Vagina (tissue), 2 donors: ENCODE results near the gene ENKD1. TPM values are rescaled to one million over a fixed set of nuclear protein-coding genes. Genes with fewer than 3 reads are reported as not detected.
A peak's percentile ranks its signal among the peaks of the same experiment; 100 is the strongest.

Source experiments
- DNase-seq, 2 donors: peaks; one replicate each; pipeline ENCODE4 v3.0.0-alpha.2; 2017; ENCODE audit errors: extremely low spot score in 2 of 2
- H3K27ac ChIP-seq: fragments of 200-600 bp; sonication (generic); one replicate; pipeline ENCODE4 v1.5.1; 2019
- H3K27me3 ChIP-seq: fragments of 200-600 bp; sonication (generic); one replicate; pipeline ENCODE4 v1.5.1; 2019
- H3K36me3 ChIP-seq, 2 donors: fragments of 200-600 bp; sonication (generic); one replicate each; pipeline ENCODE4 v1.5.1; 2017 to 2019
- H3K4me1 ChIP-seq: fragments of 200-600 bp; sonication (generic); one replicate; pipeline ENCODE4 v1.5.1; 2019
- H3K4me3 ChIP-seq, 2 donors: fragments of 200-600 bp; sonication (generic); 1 replicate in 1 of 2; 2 replicates in 1 of 2; pipeline ENCODE4 v1.5.1; 2016 to 2019
- H3K9me3 ChIP-seq: fragments of 200-600 bp; sonication (generic); one replicate; pipeline ENCODE4 v1.5.1; 2019
- CTCF ChIP-seq, 3 experiments: fragments of 450-650 bp in 2 of 3; fragments of 200-600 bp in 1 of 3; sonication (generic) in 1 of 3; IDR thresholded peaks; one replicate each; pipeline ENCODE4 v1.5.1; 2017 to 2019; ENCODE audit warnings: antibody characterized with exemption in 3 of 3, mild to moderate bottlenecking in 2 of 3, moderate library complexity in 2 of 3
- POLR2A ChIP-seq, 2 donors: fragments of 450-650 bp; IDR thresholded peaks; one replicate each; pipeline ENCODE4 v1.6.1; 2017; ENCODE audit warnings: antibody characterized with exemption in 2 of 2, mild to moderate bottlenecking in 2 of 2, moderate library complexity in 2 of 2
- POLR2AphosphoS5 ChIP-seq, 2 donors: sonication (generic); formaldehyde crosslinking; IDR thresholded peaks; one replicate each; pipeline ENCODE4 v1.9.0; 2017; ENCODE audit warnings: antibody characterized with exemption in 2 of 2, mild to moderate bottlenecking in 2 of 2, low read depth in 1 of 2; ENCODE audit not compliant: insufficient read depth in 1 of 2
- intact Hi-C: fragments of 100-400 bp; cut with DNase I; formaldehyde crosslinking; loops from one replicate; pipeline ENCODE4 v1.15.1; 2023
- total RNA-seq: library from RNA; depleted of rRNA; stranded (reverse); fragments of >200 nt; gene quantifications from one replicate; pipeline ENCODE4 v1.2.3, GENCODE V29; 2016

Gene ENKD1
- total RNA-seq, 1 donor from 2014 or later = 14.7 TPM

- no peak overlapping the region for H3K27ac ChIP-seq
- H3K36me3 ChIP-seq = peaks cover 0 to 10% of the 10 kb centered on the region in 2 donors
- no peak overlapping the region for H3K4me3 ChIP-seq
- H3K27me3 ChIP-seq = peaks cover 3% of the 10 kb centered on the region
- H3K9me3 ChIP-seq = no peaks in the 10 kb centered on the region
- no peak for TF ChIP-seq POLR2A (IDR thresholded peaks at IDR 0.05)
- no peak for TF ChIP-seq POLR2AphosphoS5 (IDR thresholded peaks at IDR 0.05; ENCODE audit: insufficient read depth in 1 of 2, low read depth in 1 of 2)
- no peak for TF ChIP-seq CTCF (IDR thresholded peaks at IDR 0.05)
- DNase-seq = no peak
- H3K4me1 ChIP-seq = peaks cover 33% of the 10 kb centered on the region
- intact Hi-C loops = no loop called here
Measured at GRCh38 chr16:67656344-67657016, 10.1 kb downstream of the ENKD1 start.

GRCh38 chr16:67655363-67655762 lies 11.2 kb downstream of the ENKD1 start:
- DNase-seq = no peak
- Histone ChIP-seq H3K27ac (no peak overlapping the region), H3K36me3 (peaks cover 0 to 10% of the 10 kb centered on the region in 2 donors), H3K4me3 (no peak overlapping the region), H3K9me3 (no peaks in the 10 kb centered on the region), H3K27me3 (peaks cover 3% of the 10 kb centered on the region), H3K4me1 (peaks cover 27% of the 10 kb centered on the region)
- TF ChIP-seq POLR2AphosphoS5 (IDR thresholded peaks at IDR 0.05; ENCODE audit: insufficient read depth in 1 of 2, low read depth in 1 of 2) = no peak
- no peak for TF ChIP-seq POLR2A (IDR thresholded peaks at IDR 0.05)
- TF ChIP-seq CTCF (IDR thresholded peaks at IDR 0.05) = no peak
- intact Hi-C loops = no loop called here

- TF ChIP-seq POLR2A (IDR thresholded peaks at IDR 0.05) (no peak), CTCF (IDR thresholded peaks at IDR 0.05) (no peak), POLR2AphosphoS5 (IDR thresholded peaks at IDR 0.05; ENCODE audit: insufficient read depth in 1 of 2, low read depth in 1 of 2) (no peak)
- Histone ChIP-seq H3K4me1 (peaks cover 26% of the 10 kb centered on the region), H3K36me3 (peaks cover 0 to 10% of the 10 kb centered on the region in 2 donors), H3K9me3 (no peaks in the 10 kb centered on the region), H3K27ac (no peak overlapping the region), H3K27me3 (peaks cover 9% of the 10 kb centered on the region), H3K4me3 (no peak overlapping the region)
- intact Hi-C loops = no loop called here
- no peak for DNase-seq
Measured at GRCh38 chr16:67654403-67654911, 12.1 kb downstream of the ENKD1 start.

- DNase-seq = no peak
- Histone ChIP-seq H3K4me1 (peaks cover 24% of the 10 kb centered on the region), H3K4me3 (peak overlapping the region; percentile 21 to 38), H3K27ac (no peak overlapping the region), H3K36me3 (peaks cover 0 to 10% of the 10 kb centered on the region in 2 donors), H3K9me3 (no peaks in the 10 kb centered on the region), H3K27me3 (peaks cover 12% of the 10 kb centered on the region)
- intact Hi-C loops = no loop called here
- TF ChIP-seq POLR2A (IDR thresholded peaks at IDR 0.05) (no peak), POLR2AphosphoS5 (IDR thresholded peaks at IDR 0.05; ENCODE audit: insufficient read depth in 1 of 2, low read depth in 1 of 2) (no peak), CTCF (IDR thresholded peaks at IDR 0.05) (no peak)
Measured at GRCh38 chr16:67653789-67654402, 12.7 kb downstream of the ENKD1 start.
